HG03039 (cell line): Measurements from ENCODE around the gene IGSF6.
"Not testable (repeated sequence)": the region's sequence is repeated elsewhere in the genome, so short reads cannot be mapped to it uniquely, and the experiment has no call there.

Experiments used
- ATAC-seq: cut with Tn5 transposase; IDR thresholded peaks from one replicate; pipeline ENCODE4 v1.9.1; 2021; ENCODE audit warnings: mild to moderate bottlenecking, moderate library complexity; ENCODE audit not compliant: unreplicated experiment

Gene IGSF6

DNA sequence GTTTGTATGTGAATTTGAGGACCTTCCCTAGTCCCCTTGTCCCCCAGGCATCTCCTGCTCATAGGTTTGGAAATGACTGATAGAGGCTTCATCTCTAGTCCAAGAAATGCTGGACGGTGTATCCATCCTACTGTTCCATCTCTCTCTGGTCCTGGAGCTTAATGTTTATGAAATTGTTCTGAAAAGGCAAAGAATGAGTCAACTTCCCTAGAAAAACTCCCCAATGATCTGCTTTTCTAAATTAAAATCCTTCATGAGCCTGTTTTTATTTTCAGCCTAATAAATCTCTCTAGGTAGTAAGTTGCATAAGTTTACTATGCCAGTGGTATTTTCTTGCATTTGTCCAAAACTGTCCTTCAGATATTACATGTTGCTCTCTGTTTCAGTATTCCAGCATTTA lies 2.1 kb upstream of the IGSF6 start:
- ATAC-seq: no peak

- ATAC-seq: no peak
Observed at GRCh38 chr16:21653571-21653970, 1.2 kb upstream of the IGSF6 start.

GRCh38 chr16:21651515-21651914 lies 893 bp downstream of the IGSF6 start:
- no peak for ATAC-seq

GRCh38 chr16:21650521-21650920 lies 1.9 kb downstream of the IGSF6 start:
- no peak for ATAC-seq

- not testable (repeated sequence) for ATAC-seq
Observed at GRCh38 chr16:21649826-21650406, 2.5 kb downstream of the IGSF6 start.

GRCh38 chr16:21647562-21648164 lies 4.7 kb downstream of the IGSF6 start:
- ATAC-seq: no peak

- peak; percentile 72 for ATAC-seq
Observed at GRCh38 chr16:21646721-21647561, 5.5 kb downstream of the IGSF6 start.

DNA sequence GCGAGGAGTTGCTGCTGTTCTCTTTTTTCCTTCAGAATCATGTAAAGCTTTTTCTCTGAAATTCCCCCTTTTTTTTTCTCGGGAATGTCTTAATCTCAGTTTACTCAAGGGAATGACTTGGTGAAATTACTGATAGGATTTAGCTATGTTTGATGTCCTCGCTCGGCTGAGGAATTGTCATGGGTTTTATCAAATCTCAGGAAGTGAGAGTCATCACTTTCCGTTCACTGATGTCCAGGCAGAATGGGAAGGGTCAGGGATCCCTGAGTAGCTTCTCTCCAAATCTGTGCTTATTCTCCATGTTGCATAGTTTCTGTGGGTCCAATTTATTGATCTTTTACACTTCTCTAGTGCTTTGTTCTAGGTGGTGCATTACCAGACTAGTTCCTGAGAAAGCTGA lies 6.3 kb downstream of the IGSF6 start:
- ATAC-seq: no peak

DNA sequence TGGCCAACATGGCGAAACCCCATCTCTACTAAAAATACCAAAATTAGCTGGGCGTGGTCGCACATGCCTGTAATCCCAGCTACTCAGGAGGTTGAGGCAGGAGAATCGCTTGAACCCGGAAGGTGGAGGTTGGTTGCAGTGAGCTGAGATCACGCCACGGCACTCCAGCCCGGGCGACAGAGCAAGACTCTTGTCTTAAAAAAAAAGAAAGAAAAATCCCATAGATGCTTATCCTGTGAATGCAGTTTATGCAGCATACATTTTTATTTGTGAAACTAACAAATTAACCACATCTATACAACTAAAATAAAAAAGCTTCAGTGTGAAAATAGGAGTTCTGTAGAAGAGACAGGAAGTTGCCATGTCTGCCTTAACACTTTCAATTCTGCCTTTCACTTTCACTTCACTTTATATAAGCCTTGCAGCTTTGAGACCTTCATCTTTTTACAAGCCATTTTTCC lies 7.1 kb downstream of the IGSF6 start:
- no peak for ATAC-seq

DNA sequence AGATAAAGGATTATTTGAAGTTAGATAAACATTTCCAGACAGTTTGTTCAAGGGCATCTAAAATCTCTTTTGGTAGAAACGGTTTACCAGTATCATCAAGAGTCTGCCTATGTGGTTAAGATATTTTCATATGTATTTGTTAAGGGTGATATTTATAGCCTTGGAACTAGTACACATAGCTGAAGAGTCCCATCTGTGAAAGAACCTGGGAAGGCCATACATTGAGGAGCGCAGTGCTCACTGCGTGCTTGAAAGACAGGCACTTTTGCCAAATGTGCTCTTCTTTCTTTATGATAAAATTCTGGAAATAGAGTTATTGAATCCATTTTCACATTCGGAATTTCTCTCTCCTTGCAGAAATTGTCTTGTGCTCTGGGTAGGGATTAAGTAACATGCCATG lies 7.7 kb downstream of the IGSF6 start:
- ATAC-seq: no peak

DNA sequence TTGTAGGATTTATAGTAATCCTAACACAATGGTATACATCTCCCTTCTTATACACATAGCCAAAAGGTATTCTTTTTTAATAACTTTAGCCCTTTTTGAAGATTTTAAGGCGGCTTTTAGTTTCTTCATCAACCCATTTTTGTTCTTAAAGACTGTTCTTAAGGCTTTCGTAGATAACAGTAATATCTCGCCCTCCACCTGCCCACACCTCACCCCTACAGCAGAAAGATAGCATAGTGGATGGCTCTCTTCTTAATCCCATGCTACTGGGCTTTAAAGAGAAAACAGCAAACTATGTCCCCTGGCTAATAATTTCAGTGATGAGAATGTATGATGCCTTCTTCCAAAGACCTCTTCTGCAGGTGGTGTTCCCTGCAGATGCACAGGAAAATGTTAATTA lies 8.6 kb downstream of the IGSF6 start:
- no peak for ATAC-seq

- no peak for ATAC-seq
Observed at GRCh38 chr16:21642861-21643260, 9.5 kb downstream of the IGSF6 start.

GRCh38 chr16:21641916-21642315 lies 10.5 kb downstream of the IGSF6 start:
- ATAC-seq: no peak

DNA sequence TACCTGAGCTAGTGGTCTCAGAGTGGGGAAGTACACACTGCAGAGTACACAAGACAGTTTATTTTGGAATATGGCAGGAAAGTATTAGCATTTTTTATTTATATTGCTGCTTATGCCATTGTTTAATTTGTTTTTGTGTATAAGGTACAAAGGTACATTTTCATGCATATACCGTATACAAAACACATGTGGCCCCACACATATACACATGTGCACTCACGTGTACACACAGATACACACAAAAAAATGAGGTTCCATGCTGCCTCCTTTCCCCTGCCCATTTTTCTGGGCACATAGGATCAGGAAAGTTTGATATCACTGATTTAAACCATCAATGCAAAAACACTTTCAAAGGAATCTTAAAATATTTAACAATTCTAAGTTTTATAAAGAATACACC lies 12.9 kb downstream of the IGSF6 start:
- ATAC-seq: no peak

DNA sequence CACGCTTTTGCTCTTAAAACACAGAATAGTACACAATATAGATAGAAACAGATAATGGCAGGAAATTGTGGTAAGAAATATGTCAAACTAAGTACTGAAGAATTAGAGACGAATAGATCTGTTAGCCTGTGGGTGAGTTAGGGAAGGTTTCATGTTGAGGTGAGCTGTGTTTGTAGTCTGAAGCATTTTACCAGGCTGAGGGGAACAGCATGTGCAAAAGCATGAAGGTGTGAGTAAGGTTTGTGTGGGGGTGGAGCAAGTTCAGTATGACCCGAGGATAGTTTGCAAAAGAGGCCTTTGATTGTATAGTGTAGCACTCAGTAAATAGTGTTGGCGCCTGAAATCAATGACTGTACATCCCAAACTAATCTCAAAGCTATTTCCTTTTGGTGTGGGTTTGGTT lies 13.8 kb downstream of the IGSF6 start:
- no peak for ATAC-seq

DNA sequence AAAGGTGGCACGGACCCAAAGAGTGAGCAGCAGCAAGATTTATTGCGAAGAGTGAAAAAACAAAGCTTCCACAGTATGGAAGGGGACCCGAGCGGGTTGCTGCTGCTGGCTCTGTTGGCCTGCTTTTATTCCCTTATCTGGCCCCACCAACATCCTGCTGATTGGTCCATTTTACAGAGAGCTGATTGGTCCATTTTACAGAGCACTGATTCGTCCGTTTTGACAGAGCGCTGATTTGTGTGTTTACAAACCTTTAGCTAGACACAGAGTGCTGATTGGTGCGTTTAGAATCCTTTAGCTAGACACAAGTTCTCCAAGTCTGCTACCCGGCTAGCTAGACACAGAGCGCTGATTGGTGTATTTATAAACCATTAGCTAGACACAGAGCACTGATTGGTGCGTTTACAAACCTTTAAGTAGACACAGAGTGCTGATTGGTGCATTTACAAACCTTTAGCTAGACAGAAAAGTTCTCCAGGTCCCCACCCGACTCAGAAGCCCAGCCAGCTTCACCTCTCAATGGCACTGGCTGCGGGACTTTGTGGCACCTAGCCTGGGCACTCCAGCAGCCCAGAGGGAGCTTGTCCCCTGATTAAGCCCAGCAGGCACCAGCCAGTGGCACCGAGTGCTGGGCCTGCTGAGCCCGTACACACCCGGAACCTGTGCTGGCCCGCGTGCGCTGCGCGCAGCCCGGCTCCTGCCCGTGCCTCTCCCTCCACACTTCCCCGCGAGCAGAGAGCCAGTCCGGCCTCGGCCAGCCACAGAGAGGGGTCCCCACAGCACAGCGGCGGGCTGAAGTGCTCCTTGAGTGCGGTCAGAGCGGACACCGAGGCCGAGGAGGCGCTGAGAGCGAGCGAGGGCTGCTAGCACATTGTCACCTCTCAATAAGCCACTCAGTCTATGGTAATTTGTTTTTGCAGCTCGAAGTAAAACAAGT lies 15.1 kb downstream of the IGSF6 start:
- ATAC-seq: no peak

DNA sequence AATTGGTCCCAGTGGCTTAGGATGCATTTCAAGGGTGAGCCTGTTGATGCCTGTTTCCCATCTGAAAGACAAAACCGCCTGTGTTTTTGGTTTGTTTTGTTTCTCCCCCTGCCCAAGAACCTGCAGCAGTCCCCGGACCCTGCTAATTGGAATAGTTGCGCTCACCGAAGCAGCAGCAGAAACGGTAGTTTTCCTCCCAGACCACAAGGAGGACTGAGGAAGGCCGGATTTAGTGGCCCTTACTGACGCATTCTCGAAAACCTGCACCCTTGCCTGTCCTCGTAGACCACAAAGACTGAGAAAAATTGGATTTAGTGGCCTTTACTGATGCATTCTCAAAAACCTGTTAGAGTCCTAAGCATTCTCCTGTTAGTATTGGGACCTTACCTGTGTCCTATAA lies 16.7 kb downstream of the IGSF6 start:
- not testable (repeated sequence) for ATAC-seq

- ATAC-seq: no peak
Observed at GRCh38 chr16:21634216-21634615, 18.2 kb downstream of the IGSF6 start.

DNA sequence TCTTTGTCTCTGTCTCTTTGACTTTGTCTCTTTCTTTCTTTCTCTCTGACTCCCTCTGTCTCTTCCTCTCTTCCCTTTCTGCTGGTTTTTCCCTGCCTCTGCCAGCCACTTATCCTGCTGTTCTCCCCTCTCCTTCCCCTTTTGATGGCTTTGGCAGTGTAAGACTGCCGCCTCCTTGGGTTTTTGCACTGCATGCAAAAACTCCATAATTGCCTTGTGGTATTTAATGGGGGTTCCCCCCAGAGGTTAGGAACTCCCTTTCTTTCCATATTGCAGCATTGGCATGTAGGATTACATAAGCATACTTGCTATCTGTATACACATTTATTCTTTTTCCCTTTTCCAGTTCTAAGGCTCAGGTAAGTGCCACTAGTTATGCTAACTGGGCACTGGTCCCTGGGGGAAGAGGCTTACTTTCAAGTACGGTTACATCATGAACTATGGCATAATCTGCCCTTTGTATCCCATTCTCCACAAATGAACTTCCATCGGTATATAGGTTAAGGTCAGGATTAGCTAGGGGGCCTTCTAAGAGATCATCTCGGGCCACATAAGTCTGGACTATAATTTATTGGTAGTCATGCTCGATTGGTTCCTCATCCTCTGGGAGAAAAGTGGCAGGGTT lies 20.3 kb downstream of the IGSF6 start:
- not testable (repeated sequence) for ATAC-seq

GRCh38 chr16:21631376-21631775 lies 21.0 kb downstream of the IGSF6 start:
- not testable (repeated sequence) for ATAC-seq
